ENCODE measurements around the gene GPATCH2.

Gene GPATCH2

DNA sequence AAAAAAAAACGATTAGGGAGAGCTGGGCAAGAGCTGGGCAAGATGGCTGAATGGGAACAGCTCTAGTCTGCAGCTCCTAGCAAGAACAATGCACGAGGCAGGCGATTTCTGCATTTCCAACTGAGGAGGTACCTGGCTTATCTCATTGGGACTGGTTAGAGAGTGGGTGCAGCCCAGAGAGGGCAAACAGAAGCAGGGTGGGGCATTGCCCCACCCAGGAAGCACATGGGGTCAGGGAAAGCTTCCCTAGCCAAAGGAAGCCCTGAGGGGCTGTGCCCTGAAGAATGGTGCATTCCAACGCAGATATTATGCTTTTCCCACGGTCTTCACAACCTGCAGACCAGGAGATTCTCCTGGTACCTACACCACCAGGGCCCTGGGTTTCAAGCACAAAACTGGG lies 251.6 kb downstream of the GPATCH2 start:
- in situ Hi-C loops (cut with HindIII; ENCODE audit: low sequenced_read_pairs), result no loop called here

Measured in endothelial cell of hepatic sinusoid (primary cell).